Progenitor cell of endocrine pancreas (in vitro differentiated cells): ENCODE measurements around the gene WFDC5. TPM values are rescaled to one million over a fixed set of nuclear protein-coding genes. Genes with fewer than 3 reads are reported as not detected.

ENCODE experiments used
- DNase-seq: peaks from one replicate; pipeline ENCODE4 v3.0.0; 2021; ENCODE audit warnings: low spot score; ENCODE audit not compliant: unreplicated experiment
- H3K27ac Mint-ChIP-seq: 2 replicates; pipeline ENCODE4 v1.8.0; 2021; ENCODE audit warnings: mild to moderate bottlenecking, moderate library complexity, mixed read lengths
- H3K27me3 Mint-ChIP-seq: 2 replicates; pipeline ENCODE4 v1.8.0; 2021; ENCODE audit warnings: mixed read lengths
- H3K36me3 Mint-ChIP-seq: 2 replicates; pipeline ENCODE4 v1.8.0; 2022; ENCODE audit warnings: mixed read lengths; ENCODE audit not compliant: insufficient read depth
- H3K4me1 Mint-ChIP-seq: 2 replicates; pipeline ENCODE4 v1.8.0; 2021; ENCODE audit warnings: low read depth, mixed read lengths
- H3K4me3 Mint-ChIP-seq: 2 replicates; pipeline ENCODE4 v1.8.0; 2021; ENCODE audit warnings: low read depth, mild to moderate bottlenecking, moderate library complexity, mixed read lengths
- H3K9me3 Mint-ChIP-seq: 2 replicates; pipeline ENCODE4 v1.8.0; 2021; ENCODE audit warnings: low read depth, mixed read lengths
- total RNA-seq: library from RNA; stranded (reverse); gene quantifications from 2 replicates; pipeline ENCODE4 v1.2.1, GENCODE V29; 2021
- TF ChIP-seq, protein P1 (sequence below): fragments of 200-600 bp; sonication (generic); IDR thresholded peaks from one replicate; pipeline ENCODE4 v1.5.0; 2021; ENCODE audit warnings: antibody characterized with exemption, mild to moderate bottlenecking; ENCODE audit not compliant: unreplicated experiment

WFDC5 gene
- total RNA-seq, 1 donor from 2014 or later, result not detected

DNA sequence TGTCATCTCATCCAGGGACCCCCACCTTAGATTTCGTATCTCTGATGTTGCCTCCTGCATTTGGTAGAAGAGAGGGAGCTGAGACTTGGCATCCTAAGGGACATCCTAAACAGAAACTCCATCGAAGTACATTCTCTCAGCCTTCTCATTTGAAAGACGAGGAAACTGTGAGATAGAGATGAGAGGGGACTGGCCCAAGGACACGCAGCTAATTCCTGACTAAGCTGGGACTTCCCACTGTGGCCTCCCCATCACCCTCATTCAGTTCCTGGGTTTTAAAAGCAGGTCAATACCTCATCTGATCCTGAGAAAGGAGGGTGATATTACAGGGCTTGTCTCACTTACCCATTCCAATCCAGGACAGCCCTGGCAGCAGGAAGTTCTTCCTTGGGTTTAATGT lies 855 bp upstream of the WFDC5 start:
- Mint-ChIP-seq H3K4me3 (no peak overlapping the region), H3K27ac (no peak overlapping the region), H3K9me3 (no peaks in the 10 kb centered on the region), H3K27me3 (peaks cover 20% of the 10 kb centered on the region), H3K4me1 (no peaks in the 10 kb centered on the region), H3K36me3 (no peaks in the 10 kb centered on the region)
- no peak for DNase-seq
- TF ChIP-seq, protein P1, sequence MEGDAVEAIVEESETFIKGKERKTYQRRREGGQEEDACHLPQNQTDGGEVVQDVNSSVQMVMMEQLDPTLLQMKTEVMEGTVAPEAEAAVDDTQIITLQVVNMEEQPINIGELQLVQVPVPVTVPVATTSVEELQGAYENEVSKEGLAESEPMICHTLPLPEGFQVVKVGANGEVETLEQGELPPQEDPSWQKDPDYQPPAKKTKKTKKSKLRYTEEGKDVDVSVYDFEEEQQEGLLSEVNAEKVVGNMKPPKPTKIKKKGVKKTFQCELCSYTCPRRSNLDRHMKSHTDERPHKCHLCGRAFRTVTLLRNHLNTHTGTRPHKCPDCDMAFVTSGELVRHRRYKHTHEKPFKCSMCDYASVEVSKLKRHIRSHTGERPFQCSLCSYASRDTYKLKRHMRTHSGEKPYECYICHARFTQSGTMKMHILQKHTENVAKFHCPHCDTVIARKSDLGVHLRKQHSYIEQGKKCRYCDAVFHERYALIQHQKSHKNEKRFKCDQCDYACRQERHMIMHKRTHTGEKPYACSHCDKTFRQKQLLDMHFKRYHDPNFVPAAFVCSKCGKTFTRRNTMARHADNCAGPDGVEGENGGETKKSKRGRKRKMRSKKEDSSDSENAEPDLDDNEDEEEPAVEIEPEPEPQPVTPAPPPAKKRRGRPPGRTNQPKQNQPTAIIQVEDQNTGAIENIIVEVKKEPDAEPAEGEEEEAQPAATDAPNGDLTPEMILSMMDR, result no peak

DNA sequence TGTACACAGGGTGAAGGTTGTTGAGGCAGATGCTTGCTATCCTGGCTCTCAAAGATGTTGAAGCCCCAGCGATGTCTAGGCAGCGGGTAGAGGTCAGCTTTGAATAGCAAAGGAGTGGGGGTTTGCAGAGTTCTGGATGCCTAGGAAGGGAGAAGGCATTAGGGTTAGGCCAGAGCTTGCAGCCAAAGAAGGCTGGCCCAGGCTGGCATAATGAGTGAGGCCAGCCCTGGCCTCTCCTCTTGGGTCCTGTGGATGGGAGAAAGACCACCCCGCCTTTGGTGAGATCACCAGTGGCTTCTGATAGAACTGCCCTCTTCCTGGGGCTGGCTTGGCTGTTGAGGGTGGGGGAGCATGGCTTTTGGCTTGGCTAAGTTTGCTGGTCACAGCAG lies 406 bp upstream of the WFDC5 start:
- Mint-ChIP-seq H3K9me3 (no peaks in the 10 kb centered on the region), H3K36me3 (no peaks in the 10 kb centered on the region), H3K27me3 (peaks cover 20% of the 10 kb centered on the region), H3K27ac (no peak overlapping the region), H3K4me1 (no peaks in the 10 kb centered on the region), H3K4me3 (no peak overlapping the region)
- TF ChIP-seq, protein P1, result no peak
- no peak for DNase-seq

DNA sequence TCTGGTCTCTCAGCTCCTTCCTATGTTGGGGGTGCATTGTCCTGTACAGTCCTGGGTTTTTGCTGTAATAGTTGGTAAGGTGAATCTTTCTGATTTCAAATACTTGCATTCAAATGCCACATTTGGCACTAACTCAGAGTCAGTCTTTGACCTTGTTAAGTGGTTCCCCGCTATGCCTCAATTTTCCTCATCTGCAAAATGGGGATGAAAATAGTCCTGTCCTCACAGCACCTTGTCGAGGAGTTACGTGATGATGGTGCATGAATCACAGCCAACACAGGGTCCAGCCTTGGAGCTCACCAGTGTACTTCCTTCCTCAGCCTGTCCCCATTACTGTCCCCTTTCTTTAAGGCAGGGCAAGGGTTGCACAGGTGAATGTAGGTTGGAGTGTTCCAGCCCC lies 1.1 kb downstream of the WFDC5 start:
- Mint-ChIP-seq H3K9me3 (no peaks in the 10 kb centered on the region), H3K4me1 (no peaks in the 10 kb centered on the region), H3K27ac (no peak overlapping the region), H3K4me3 (no peak overlapping the region), H3K27me3 (peaks cover 21% of the 10 kb centered on the region), H3K36me3 (no peaks in the 10 kb centered on the region)
- DNase-seq, result no peak
- TF ChIP-seq, protein P1, result no peak

DNA sequence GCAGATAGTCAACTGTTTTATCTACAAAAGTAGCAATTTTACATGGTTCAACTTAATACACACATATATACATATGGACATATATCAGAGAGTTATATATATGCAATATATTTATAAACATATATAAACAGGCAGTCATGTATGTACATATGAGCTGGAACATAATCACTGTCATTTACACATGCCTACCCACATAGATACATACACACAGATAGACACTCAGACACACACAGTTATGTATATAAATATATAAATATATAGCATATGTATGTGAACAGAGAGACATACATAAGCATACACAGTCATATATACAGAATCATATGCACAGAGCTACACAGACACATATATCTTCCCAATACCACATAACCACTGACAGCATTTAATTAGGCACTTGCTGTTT lies 2.2 kb downstream of the WFDC5 start:
- Mint-ChIP-seq H3K4me1 (no peaks in the 10 kb centered on the region), H3K4me3 (no peak overlapping the region), H3K27ac (no peak overlapping the region), H3K36me3 (no peaks in the 10 kb centered on the region), H3K27me3 (peaks cover 23% of the 10 kb centered on the region), H3K9me3 (no peaks in the 10 kb centered on the region)
- TF ChIP-seq, protein P1, result no peak
- DNase-seq, result no peak

DNA sequence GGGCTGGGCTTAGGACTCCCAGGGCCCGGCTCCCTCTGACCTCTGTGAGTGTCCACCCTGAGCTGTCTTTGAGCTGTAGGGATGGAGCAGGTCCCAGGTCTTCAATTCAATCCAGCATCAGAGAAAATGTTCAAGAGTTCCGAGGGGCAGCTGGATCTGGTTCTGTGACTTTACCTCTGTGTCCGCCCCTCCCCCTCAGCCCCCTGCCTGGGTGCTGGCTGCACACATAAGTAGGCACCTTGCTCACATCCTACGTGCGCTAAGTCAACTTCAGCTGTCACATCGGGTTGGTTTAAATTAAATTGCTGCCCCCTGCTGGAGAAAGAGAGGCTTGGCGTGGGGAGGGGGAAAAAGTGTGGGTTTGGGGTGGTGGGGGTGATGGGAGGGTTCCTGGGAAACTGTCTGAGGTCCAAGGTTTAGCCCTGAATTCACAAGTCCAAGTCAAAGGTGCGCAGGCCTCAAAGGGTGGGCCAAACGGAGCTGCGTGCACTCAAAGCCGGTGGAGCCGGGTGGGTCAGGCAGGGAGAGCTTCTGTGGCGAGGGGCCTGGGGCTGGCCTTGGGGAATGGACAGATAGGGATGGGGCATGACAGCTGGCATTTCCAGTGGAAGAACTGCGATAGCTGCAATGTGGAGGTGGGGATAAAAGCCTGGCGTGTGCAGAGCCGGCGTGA lies 3.0 kb downstream of the WFDC5 start:
- peaks cover 26% of the 10 kb centered on the region for H3K27me3 Mint-ChIP-seq
- no peaks in the 10 kb centered on the region for H3K9me3 Mint-ChIP-seq
- H3K4me1 Mint-ChIP-seq, result no peaks in the 10 kb centered on the region
- H3K27ac Mint-ChIP-seq, result no peak overlapping the region
- no peak overlapping the region for H3K4me3 Mint-ChIP-seq
- DNase-seq, result no peak
- TF ChIP-seq, protein P1, result peak; percentile 54
- H3K36me3 Mint-ChIP-seq, result no peaks in the 10 kb centered on the region
